Liver (tissue), 3 donors: Measurements from ENCODE around the gene FNDC7.

Experiments used
- CTCF ChIP-seq: fragments of 150-350 bp; IDR thresholded peaks from 2 replicates; pipeline ENCODE4 v1.5.1; 2017; ENCODE audit warnings: improper control_type of control experiment, low read depth, low read length; ENCODE audit not compliant: missing input control
- FOXA1 ChIP-seq: IDR thresholded peaks from 2 replicates; pipeline ENCODE4 v1.6.1; 2016; ENCODE audit warnings: antibody characterized with exemption
- GABPA ChIP-seq, 2 donors: IDR thresholded peaks in 1 of 2; conservative IDR thresholded peaks in 1 of 2; 2 replicates each; pipeline ENCODE4 v1.6.1; 2016; ENCODE audit warnings: antibody characterized with exemption in 2 of 2, mild to moderate bottlenecking in 1 of 2, moderate library complexity in 1 of 2
- HNF4A ChIP-seq, 2 donors: conservative IDR thresholded peaks; 2 replicates each; pipeline ENCODE4 v1.6.1; 2016; ENCODE audit warnings: antibody characterized with exemption in 2 of 2, mild to moderate bottlenecking in 2 of 2
- NR2F2 ChIP-seq: IDR thresholded peaks from 2 replicates; pipeline ENCODE4 v1.6.1; 2016; ENCODE audit warnings: antibody characterized with exemption
- RAD21 ChIP-seq, 2 donors: IDR thresholded peaks; 2 replicates each; pipeline ENCODE4 v1.6.1; 2016; ENCODE audit warnings: antibody characterized with exemption in 2 of 2, mild to moderate bottlenecking in 2 of 2
- RXRA ChIP-seq, 2 donors: IDR thresholded peaks; 2 replicates each; pipeline ENCODE4 v1.6.1; 2017 to 2018; ENCODE audit warnings: antibody characterized with exemption in 2 of 2, mild to moderate bottlenecking in 1 of 2
- SP1 ChIP-seq: IDR thresholded peaks from 2 replicates; pipeline ENCODE4 v1.6.1; 2018; ENCODE audit warnings: antibody characterized with exemption, mild to moderate bottlenecking
- TAF1 ChIP-seq: conservative IDR thresholded peaks from 2 replicates; pipeline ENCODE4 v1.6.1; 2016; ENCODE audit warnings: antibody characterized with exemption, mild to moderate bottlenecking
- YY1 ChIP-seq: IDR thresholded peaks from 2 replicates; pipeline ENCODE4 v1.6.1; 2016; ENCODE audit warnings: antibody characterized with exemption, mild to moderate bottlenecking
- TF ChIP-seq, protein P1 (sequence below): IDR thresholded peaks from 2 replicates; pipeline ENCODE4 v1.6.1; 2016; ENCODE audit warnings: antibody characterized with exemption
- TF ChIP-seq, protein P2 (sequence below): IDR thresholded peaks from 2 replicates; pipeline ENCODE4 v1.6.1; 2016; ENCODE audit warnings: antibody characterized with exemption, mild to moderate bottlenecking
- TF ChIP-seq, protein P3 (sequence below): IDR thresholded peaks from 2 replicates; pipeline ENCODE4 v1.6.1; 2016; ENCODE audit warnings: antibody characterized with exemption
- donor health status: healthy.
- donor health status: healthy.

GRCh38 chr1:108716437-108717230, 3.9 kb downstream of the FNDC7 start:
- TF ChIP-seq GABPA (IDR thresholded peaks at IDR 0.05 in 1 of 2, conservative IDR thresholded peaks at IDR 0.05 in 1 of 2) (no peak), CTCF (no peak), TAF1 (no peak), RXRA (IDR thresholded peaks at IDR 0.05) (no peak), RAD21 (IDR thresholded peaks at IDR 0.05) (no peak), SP1 (no peak), YY1 (no peak), FOXA1 (no peak), HNF4A (conservative IDR thresholded peaks at IDR 0.05) (no peak), NR2F2 (no peak)
- TF ChIP-seq, protein P1, sequence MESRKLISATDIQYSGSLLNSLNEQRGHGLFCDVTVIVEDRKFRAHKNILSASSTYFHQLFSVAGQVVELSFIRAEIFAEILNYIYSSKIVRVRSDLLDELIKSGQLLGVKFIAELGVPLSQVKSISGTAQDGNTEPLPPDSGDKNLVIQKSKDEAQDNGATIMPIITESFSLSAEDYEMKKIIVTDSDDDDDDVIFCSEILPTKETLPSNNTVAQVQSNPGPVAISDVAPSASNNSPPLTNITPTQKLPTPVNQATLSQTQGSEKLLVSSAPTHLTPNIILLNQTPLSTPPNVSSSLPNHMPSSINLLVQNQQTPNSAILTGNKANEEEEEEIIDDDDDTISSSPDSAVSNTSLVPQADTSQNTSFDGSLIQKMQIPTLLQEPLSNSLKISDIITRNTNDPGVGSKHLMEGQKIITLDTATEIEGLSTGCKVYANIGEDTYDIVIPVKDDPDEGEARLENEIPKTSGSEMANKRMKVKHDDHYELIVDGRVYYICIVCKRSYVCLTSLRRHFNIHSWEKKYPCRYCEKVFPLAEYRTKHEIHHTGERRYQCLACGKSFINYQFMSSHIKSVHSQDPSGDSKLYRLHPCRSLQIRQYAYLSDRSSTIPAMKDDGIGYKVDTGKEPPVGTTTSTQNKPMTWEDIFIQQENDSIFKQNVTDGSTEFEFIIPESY = no peak
- TF ChIP-seq, protein P2, sequence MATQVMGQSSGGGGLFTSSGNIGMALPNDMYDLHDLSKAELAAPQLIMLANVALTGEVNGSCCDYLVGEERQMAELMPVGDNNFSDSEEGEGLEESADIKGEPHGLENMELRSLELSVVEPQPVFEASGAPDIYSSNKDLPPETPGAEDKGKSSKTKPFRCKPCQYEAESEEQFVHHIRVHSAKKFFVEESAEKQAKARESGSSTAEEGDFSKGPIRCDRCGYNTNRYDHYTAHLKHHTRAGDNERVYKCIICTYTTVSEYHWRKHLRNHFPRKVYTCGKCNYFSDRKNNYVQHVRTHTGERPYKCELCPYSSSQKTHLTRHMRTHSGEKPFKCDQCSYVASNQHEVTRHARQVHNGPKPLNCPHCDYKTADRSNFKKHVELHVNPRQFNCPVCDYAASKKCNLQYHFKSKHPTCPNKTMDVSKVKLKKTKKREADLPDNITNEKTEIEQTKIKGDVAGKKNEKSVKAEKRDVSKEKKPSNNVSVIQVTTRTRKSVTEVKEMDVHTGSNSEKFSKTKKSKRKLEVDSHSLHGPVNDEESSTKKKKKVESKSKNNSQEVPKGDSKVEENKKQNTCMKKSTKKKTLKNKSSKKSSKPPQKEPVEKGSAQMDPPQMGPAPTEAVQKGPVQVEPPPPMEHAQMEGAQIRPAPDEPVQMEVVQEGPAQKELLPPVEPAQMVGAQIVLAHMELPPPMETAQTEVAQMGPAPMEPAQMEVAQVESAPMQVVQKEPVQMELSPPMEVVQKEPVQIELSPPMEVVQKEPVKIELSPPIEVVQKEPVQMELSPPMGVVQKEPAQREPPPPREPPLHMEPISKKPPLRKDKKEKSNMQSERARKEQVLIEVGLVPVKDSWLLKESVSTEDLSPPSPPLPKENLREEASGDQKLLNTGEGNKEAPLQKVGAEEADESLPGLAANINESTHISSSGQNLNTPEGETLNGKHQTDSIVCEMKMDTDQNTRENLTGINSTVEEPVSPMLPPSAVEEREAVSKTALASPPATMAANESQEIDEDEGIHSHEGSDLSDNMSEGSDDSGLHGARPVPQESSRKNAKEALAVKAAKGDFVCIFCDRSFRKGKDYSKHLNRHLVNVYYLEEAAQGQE = no peak
- TF ChIP-seq, protein P3, sequence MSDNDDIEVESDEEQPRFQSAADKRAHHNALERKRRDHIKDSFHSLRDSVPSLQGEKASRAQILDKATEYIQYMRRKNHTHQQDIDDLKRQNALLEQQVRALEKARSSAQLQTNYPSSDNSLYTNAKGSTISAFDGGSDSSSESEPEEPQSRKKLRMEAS = no peak
